Liver (tissue), 9 donors: Measurements from ENCODE around the gene CARS1. TPM values are rescaled to one million over a fixed set of nuclear protein-coding genes. Genes with fewer than 3 reads are reported as not detected.

Source experiments
- DNase-seq: peaks from one replicate; pipeline ENCODE4 v3.0.0-alpha.2; 2017; ENCODE audit warnings: low spot score
- H3K27ac ChIP-seq, 2 donors: one replicate each; pipeline ENCODE4 v1.7.0; 2013; ENCODE audit warnings: inconsistent platforms in 2 of 2, low read length in 2 of 2, control low read depth in 1 of 2, low read depth in 1 of 2, mild to moderate bottlenecking in 1 of 2
- H3K27me3 ChIP-seq, 4 donors: one replicate each; pipeline versions ENCODE4 v1.6.1 to v1.7.0; 2013; ENCODE audit warnings: low read length in 3 of 4, inconsistent platforms in 1 of 4, mild to moderate bottlenecking in 1 of 4, moderate library complexity in 1 of 4; ENCODE audit not compliant: control insufficient read depth in 4 of 4, insufficient read depth in 4 of 4
- H3K36me3 ChIP-seq, 4 donors: one replicate each; pipeline versions ENCODE4 v1.6.1 to v1.7.0; 2013; ENCODE audit warnings: low read length in 3 of 4, mild to moderate bottlenecking in 3 of 4, low read depth in 1 of 4, moderate library complexity in 1 of 4; ENCODE audit not compliant: control insufficient read depth in 4 of 4, insufficient read depth in 3 of 4
- H3K4me1 ChIP-seq, 4 donors: one replicate each; pipeline versions ENCODE4 v1.6.1 to v1.7.0; 2013; ENCODE audit warnings: low read length in 3 of 4, mild to moderate bottlenecking in 3 of 4, moderate library complexity in 1 of 4; ENCODE audit not compliant: control insufficient read depth in 4 of 4, insufficient read depth in 4 of 4
- H3K4me3 ChIP-seq, 3 donors: one replicate each; pipeline versions ENCODE4 v1.6.1 to v1.7.0; 2013; ENCODE audit warnings: low read length in 3 of 3, control low read depth in 1 of 3, low read depth in 1 of 3, mild to moderate bottlenecking in 1 of 3
- H3K9ac ChIP-seq, 2 donors: one replicate each; pipeline ENCODE4 v1.7.0; 2013; ENCODE audit warnings: low read length in 2 of 2, mild to moderate bottlenecking in 2 of 2, moderate library complexity in 2 of 2, control low read depth in 1 of 2, low read depth in 1 of 2
- H3K9me3 ChIP-seq, 4 donors: one replicate each; pipeline versions ENCODE4 v1.6.1 to v1.7.0; 2013; ENCODE audit warnings: low read length in 3 of 4; ENCODE audit not compliant: control insufficient read depth in 4 of 4
- CTCF ChIP-seq: fragments of 150-350 bp; IDR thresholded peaks from 2 replicates; pipeline ENCODE4 v1.5.1; 2017; ENCODE audit warnings: improper control_type of control experiment, low read depth, low read length; ENCODE audit not compliant: missing input control
- FOXA2 ChIP-seq: IDR thresholded peaks from 2 replicates; pipeline ENCODE4 v1.6.1; 2016; ENCODE audit warnings: antibody characterized with exemption
- HNF4A ChIP-seq, 2 donors: conservative IDR thresholded peaks; 2 replicates each; pipeline ENCODE4 v1.6.1; 2016; ENCODE audit warnings: antibody characterized with exemption in 2 of 2, mild to moderate bottlenecking in 2 of 2
- JUND ChIP-seq, 2 donors: IDR thresholded peaks; 2 replicates each; pipeline ENCODE4 v1.6.1; 2016; ENCODE audit warnings: antibody characterized with exemption in 2 of 2
- NR2F2 ChIP-seq: IDR thresholded peaks from 2 replicates; pipeline ENCODE4 v1.6.1; 2016; ENCODE audit warnings: antibody characterized with exemption
- RXRA ChIP-seq, 2 donors: IDR thresholded peaks; 2 replicates each; pipeline ENCODE4 v1.6.1; 2017 to 2018; ENCODE audit warnings: antibody characterized with exemption in 2 of 2, mild to moderate bottlenecking in 1 of 2
- WGBS: extraction: QIAGEN DNeasy Blood & Tissue Kit; methylation state at CpG from one replicate; pipeline ENCODE4 v1.1.7; 2013; 5-methylcytosine and 5-hydroxymethylcytosine counted together
- polyA plus RNA-seq, 2 donors: library from polyadenylated mRNA; stranded (reverse) in 1 of 2; unstranded in 1 of 2; fragments of 200-250 nt in 1 of 2; fragments of >200 nt in 1 of 2; fragmentation: Nextera tagmentation in 1 of 2; extraction: Ambion mirVana in 1 of 2; gene quantifications; one replicate each; pipeline versions ENCODE4 v1.2.1 to v1.2.3, GENCODE V29; 2013 to 2015
- total RNA-seq, 2 donors: library from RNA; depleted of rRNA; stranded (reverse); fragments of >200 nt; gene quantifications; one replicate each; pipeline ENCODE4 v1.2.3, GENCODE V29; 2014
- TF ChIP-seq, protein P1 (sequence below): IDR thresholded peaks from 2 replicates; pipeline ENCODE4 v1.6.1; 2016; ENCODE audit warnings: antibody characterized with exemption
- TF ChIP-seq, protein P2 (sequence below): IDR thresholded peaks from 2 replicates; pipeline ENCODE4 v1.6.1; 2016; ENCODE audit warnings: antibody characterized with exemption
- donor health status: healthy.
- donor health status: healthy.
- donor health status: healthy.
- donor health status: healthy.
- donor health status: healthy.

Gene CARS1
- total and polyA plus RNA-seq, 4 donors = 15.2 to 40.1 (median 22.1) TPM

DNA sequence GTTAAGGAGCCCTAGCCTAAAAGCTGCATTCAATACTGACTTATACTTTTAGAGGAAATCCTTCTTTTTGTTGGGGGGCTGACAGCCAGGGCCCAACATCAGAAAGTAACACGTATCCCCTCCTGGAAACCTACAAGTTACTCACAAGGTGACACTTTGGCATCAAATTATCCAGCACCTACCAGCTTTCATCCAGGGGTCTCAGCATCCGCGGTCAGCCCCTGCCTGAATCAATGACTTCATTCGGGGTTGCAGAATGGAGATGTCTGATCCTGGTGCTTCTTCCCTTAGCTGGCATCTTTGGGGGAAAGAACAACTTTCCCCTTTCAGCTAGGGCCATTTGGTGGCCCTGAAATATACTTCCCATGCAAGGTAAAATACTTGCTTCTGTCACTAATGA lies 59.8 kb downstream of the CARS1 start (continued):
- TF ChIP-seq FOXA2 = no peak
- TF ChIP-seq, protein P1, sequence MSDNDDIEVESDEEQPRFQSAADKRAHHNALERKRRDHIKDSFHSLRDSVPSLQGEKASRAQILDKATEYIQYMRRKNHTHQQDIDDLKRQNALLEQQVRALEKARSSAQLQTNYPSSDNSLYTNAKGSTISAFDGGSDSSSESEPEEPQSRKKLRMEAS = no peak

GRCh38 chr11:2996976-2997375 lies 60.2 kb downstream of the CARS1 start:
- DNase-seq = no peak
- H3K4me1 ChIP-seq = peaks cover 11 to 28% (median 25%) of the 10 kb centered on the region in 4 donors

GRCh38 chr11:2995893-2996554 lies 61.2 kb downstream of the CARS1 start:
- 90% methylated on average over 14 of the region's 14 CpGs for WGBS

More at GRCh38 chr11:2996976-2997375, 60.2 kb downstream of the CARS1 start:
- no peaks in the 10 kb centered on the region for H3K27me3 ChIP-seq
- H3K4me3 ChIP-seq = no peak overlapping the region
- no peaks in the 10 kb centered on the region for H3K9me3 ChIP-seq
- H3K9ac ChIP-seq = no peak overlapping the region
- no peak overlapping the region for H3K27ac ChIP-seq
- H3K36me3 ChIP-seq = peaks cover 0 to 8% (median 3%) of the 10 kb centered on the region in 4 donors
- TF ChIP-seq, protein P2, sequence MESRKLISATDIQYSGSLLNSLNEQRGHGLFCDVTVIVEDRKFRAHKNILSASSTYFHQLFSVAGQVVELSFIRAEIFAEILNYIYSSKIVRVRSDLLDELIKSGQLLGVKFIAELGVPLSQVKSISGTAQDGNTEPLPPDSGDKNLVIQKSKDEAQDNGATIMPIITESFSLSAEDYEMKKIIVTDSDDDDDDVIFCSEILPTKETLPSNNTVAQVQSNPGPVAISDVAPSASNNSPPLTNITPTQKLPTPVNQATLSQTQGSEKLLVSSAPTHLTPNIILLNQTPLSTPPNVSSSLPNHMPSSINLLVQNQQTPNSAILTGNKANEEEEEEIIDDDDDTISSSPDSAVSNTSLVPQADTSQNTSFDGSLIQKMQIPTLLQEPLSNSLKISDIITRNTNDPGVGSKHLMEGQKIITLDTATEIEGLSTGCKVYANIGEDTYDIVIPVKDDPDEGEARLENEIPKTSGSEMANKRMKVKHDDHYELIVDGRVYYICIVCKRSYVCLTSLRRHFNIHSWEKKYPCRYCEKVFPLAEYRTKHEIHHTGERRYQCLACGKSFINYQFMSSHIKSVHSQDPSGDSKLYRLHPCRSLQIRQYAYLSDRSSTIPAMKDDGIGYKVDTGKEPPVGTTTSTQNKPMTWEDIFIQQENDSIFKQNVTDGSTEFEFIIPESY = no peak
- 89% methylated on average over 6 of the region's 6 CpGs for WGBS

More at GRCh38 chr11:2995893-2996554, 61.2 kb downstream of the CARS1 start:
- no peak overlapping the region for H3K27ac ChIP-seq
- H3K9ac ChIP-seq = no peak overlapping the region
- H3K4me1 ChIP-seq = peaks cover 7 to 20% (median 16%) of the 10 kb centered on the region in 4 donors
- no peaks in the 10 kb centered on the region for H3K9me3 ChIP-seq
- TF ChIP-seq, protein P2 = no peak
- TF ChIP-seq RXRA (IDR thresholded peaks at IDR 0.05) = no peak
- no peak for TF ChIP-seq CTCF
- TF ChIP-seq JUND (IDR thresholded peaks at IDR 0.05) = no peak
- TF ChIP-seq HNF4A (conservative IDR thresholded peaks at IDR 0.05) = no peak
- no peak for TF ChIP-seq NR2F2
- no peak for DNase-seq
- H3K27me3 ChIP-seq = no peaks in the 10 kb centered on the region
- H3K36me3 ChIP-seq = peaks cover 0 to 3% (median 2%) of the 10 kb centered on the region in 4 donors
- H3K4me3 ChIP-seq = no peak overlapping the region
